ENCODE measurements around the gene GALK2.

GRCh38 chr15:49148298-49148697, 21.7 kb upstream of the GALK2 start:
- TF ChIP-seq POLR2AphosphoS5 (IDR thresholded peaks at IDR 0.05; ENCODE audit: low read depth, low read length): no peak
- TF ChIP-seq POLR2A (IDR thresholded peaks at IDR 0.05; ENCODE audit: low read depth, low read length): no peak
